Transverse colon (tissue), 4 donors: ENCODE data around the gene NOTCH3. TPM values are rescaled to one million over a fixed set of nuclear protein-coding genes. Genes with fewer than 3 reads are reported as not detected.

ENCODE experiments used
- DNase-seq: peaks from one replicate; pipeline ENCODE4 v3.0.0-alpha.2; 2019
- H3K27ac ChIP-seq, 4 donors: fragments of 200-600 bp; sonication (generic); 2 replicates each; pipeline ENCODE4 v1.5.1; 2016 to 2018; ENCODE audit warnings: inconsistent platforms in 4 of 4
- H3K27me3 ChIP-seq: fragments of 200-600 bp; sonication (generic); 2 replicates; pipeline ENCODE4 v1.5.1; 2017; ENCODE audit warnings: inconsistent platforms
- H3K36me3 ChIP-seq, 4 donors: fragments of 200-600 bp; sonication (generic); 2 replicates each; pipeline ENCODE4 v1.5.1; 2017 to 2019; ENCODE audit warnings: inconsistent platforms in 4 of 4
- H3K4me1 ChIP-seq, 4 donors: fragments of 200-600 bp; sonication (generic); 2 replicates each; pipeline ENCODE4 v1.5.1; 2017 to 2020; ENCODE audit warnings: inconsistent platforms in 4 of 4
- H3K4me3 ChIP-seq, 4 donors: fragments of 200-600 bp; sonication (generic); 1 replicate in 1 of 4; 2 replicates in 3 of 4; pipeline versions ENCODE4 v1.5.1 to v1.6.1; 2017 to 2019; ENCODE audit warnings: inconsistent platforms in 4 of 4
- H3K9me3 ChIP-seq, 2 donors: fragments of 200-600 bp; sonication (generic); 2 replicates each; pipeline ENCODE4 v1.5.1; 2017 to 2019; ENCODE audit warnings: inconsistent platforms in 2 of 2
- EP300 ChIP-seq: sonication (generic); formaldehyde crosslinking; IDR thresholded peaks from one replicate; pipeline ENCODE4 v1.6.1; 2017; ENCODE audit warnings: antibody characterized with exemption, low read depth
- POLR2A ChIP-seq: fragments of 450-650 bp; IDR thresholded peaks from one replicate; pipeline ENCODE4 v1.6.1; 2016; ENCODE audit warnings: antibody characterized with exemption, mild to moderate bottlenecking, moderate library complexity
- POLR2AphosphoS5 ChIP-seq, 3 donors: sonication (generic); formaldehyde crosslinking; IDR thresholded peaks; one replicate each; pipeline ENCODE4 v1.6.1; 2016; ENCODE audit warnings: antibody characterized with exemption in 3 of 3
- WGBS, 2 donors: methylation state at CpG; one replicate each; pipeline ENCODE4 v1.1.5; 2018; ENCODE audit warnings: low coverage in 1 of 2; 5-methylcytosine and 5-hydroxymethylcytosine counted together
- in situ Hi-C, 4 donors: fragments of 200-750 bp; cut with MboI; loops; one replicate each; pipeline versions ENCODE4 v1.15.0 to v1.15.1; 2017; ENCODE audit warnings: low sequenced_read_pairs in 3 of 4, low pct_ligation_motif_present in 1 of 4, low pct_unique_long_range_greater_than_20kb in 1 of 4
- intact Hi-C: fragments of 100-400 bp; cut with DNase I; formaldehyde crosslinking; loops from one replicate; pipeline ENCODE4 v1.15.1; 2023; ENCODE audit warnings: low total_unique reads
- total RNA-seq, 4 donors: library from RNA; depleted of rRNA; stranded (reverse); fragments of >200 nt; gene quantifications; one replicate each; pipeline ENCODE4 v1.1.0, GENCODE V29; 2016
- TF ChIP-seq, protein P1 (sequence below), 5 experiments: fragments of 200-600 bp in 3 of 5; fragments of 450-650 bp in 2 of 5; sonication (generic) in 3 of 5; IDR thresholded peaks; 1 replicate in 2 of 5; 2 replicates in 3 of 5; pipeline ENCODE4 v1.5.1; 2016 to 2017; ENCODE audit warnings: antibody characterized with exemption in 5 of 5, inconsistent platforms in 3 of 5, mild to moderate bottlenecking in 2 of 5, moderate library complexity in 1 of 5

The NOTCH3 gene
- total RNA-seq, 4 donors from 2014 or later: 2.2 to 16.3 (median 4.7) TPM

DNA sequence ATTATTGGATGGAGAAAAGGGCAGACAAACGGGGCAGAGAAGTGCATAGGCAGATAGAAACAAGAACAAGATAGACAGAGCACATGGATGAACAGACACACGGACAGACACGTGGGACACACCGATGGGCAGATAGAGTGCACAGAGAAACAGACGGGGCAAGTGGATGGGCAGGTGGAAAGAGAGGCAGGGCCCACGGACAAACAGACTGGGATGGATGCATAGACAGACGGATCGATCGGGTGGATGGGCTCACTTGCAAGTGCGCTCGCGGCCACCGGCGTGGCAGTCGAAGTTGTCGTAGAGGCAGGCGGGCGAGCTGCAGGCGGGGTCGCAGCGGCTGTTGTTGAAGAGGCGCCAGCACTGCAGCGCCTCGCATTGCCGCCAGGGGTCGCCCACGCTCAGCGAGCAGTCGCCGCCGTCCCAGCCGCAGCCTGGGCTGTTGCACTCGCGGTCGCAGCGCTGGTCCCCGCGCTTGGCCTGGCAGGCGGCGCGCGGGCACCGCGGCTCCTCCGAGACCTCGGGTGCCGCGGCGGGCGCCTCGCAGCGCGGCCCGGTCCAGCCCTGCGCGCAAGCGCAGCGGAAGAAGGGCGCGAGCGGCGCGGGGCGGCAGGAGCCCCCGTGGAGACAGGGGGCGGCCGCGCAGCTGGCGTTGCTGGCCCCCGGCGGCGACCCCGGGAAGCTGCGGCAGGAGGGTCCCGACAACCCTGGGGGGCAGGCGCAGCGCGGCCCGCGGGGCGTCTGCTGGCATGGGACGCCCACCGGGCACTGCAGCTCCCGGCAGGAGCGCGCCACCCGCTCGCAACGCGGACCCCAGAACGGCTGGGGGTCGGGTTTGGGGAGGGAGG, 23.3 kb downstream of the NOTCH3 start:
- peaks cover 8% of the 10 kb centered on the region for H3K27me3 ChIP-seq
- WGBS, 2 donors: 29 to 30% methylated on average over 4 to 40 of the region's 92 CpGs
- TF ChIP-seq POLR2A: no peak
- TF ChIP-seq, protein P1, sequence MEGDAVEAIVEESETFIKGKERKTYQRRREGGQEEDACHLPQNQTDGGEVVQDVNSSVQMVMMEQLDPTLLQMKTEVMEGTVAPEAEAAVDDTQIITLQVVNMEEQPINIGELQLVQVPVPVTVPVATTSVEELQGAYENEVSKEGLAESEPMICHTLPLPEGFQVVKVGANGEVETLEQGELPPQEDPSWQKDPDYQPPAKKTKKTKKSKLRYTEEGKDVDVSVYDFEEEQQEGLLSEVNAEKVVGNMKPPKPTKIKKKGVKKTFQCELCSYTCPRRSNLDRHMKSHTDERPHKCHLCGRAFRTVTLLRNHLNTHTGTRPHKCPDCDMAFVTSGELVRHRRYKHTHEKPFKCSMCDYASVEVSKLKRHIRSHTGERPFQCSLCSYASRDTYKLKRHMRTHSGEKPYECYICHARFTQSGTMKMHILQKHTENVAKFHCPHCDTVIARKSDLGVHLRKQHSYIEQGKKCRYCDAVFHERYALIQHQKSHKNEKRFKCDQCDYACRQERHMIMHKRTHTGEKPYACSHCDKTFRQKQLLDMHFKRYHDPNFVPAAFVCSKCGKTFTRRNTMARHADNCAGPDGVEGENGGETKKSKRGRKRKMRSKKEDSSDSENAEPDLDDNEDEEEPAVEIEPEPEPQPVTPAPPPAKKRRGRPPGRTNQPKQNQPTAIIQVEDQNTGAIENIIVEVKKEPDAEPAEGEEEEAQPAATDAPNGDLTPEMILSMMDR (IDR thresholded peaks at IDR 0.05): peak; percentile 77 to 97 (median 92)
- no peak for TF ChIP-seq EP300
- no peaks in the 10 kb centered on the region for H3K9me3 ChIP-seq
- no peaks in the 10 kb centered on the region for H3K36me3 ChIP-seq
- no peak overlapping the region for H3K27ac ChIP-seq
- peak; percentile 83 for DNase-seq
- in situ Hi-C loops (loop anchor here (5.0 to 10.0 kb wide), 2 partner anchors 377 to 380 kb away; no protein-coding TSS in a partner anchor), intact Hi-C loops (loop anchor here (2.0 to 10.0 kb wide), 2 partner anchors 77 to 379 kb away; no protein-coding TSS in a partner anchor)
- H3K4me3 ChIP-seq: peak overlapping the region in 2 of 4 donors; percentile 28 to 31
- H3K4me1 ChIP-seq: peaks cover 0 to 8% (median 6%) of the 10 kb centered on the region in 4 donors

DNA sequence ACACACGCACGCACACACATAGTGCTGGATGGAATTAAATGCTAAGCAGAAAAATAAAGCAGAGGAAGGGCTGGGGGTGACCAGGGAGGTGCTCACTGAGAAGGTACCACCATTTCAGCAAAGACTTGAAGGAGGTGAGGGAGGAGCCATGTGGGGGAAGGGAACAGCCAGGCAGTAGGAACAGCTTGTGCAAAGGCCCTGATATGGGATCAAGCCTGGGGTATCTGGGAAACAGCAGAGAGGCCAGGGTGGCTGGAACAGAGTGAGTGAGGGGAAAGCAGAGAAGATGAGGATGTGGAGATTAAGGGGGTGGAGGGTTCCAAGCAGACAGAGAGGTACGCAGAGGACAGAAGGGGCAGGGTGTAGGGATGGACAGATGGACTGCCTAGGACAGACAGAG, 25.2 kb downstream of the NOTCH3 start:
- H3K36me3 ChIP-seq: no peaks in the 10 kb centered on the region
- WGBS, 2 donors: 100% methylated on average over 2 to 3 of the region's 3 CpGs
- TF ChIP-seq EP300: no peak
- no peak for TF ChIP-seq POLR2A
- TF ChIP-seq, protein P1 (IDR thresholded peaks at IDR 0.05): no peak
- TF ChIP-seq POLR2AphosphoS5 (IDR thresholded peaks at IDR 0.05): no peak
- peaks cover 8% of the 10 kb centered on the region for H3K27me3 ChIP-seq
- in situ Hi-C loops: loop anchor here (5.0 to 10.0 kb wide), 2 partner anchors 379 to 382 kb away; no protein-coding TSS in a partner anchor
- H3K27ac ChIP-seq: no peak overlapping the region
- no peaks in the 10 kb centered on the region for H3K9me3 ChIP-seq
- peaks cover 0 to 8% (median 5%) of the 10 kb centered on the region in 4 donors for H3K4me1 ChIP-seq
- H3K4me3 ChIP-seq: no peak overlapping the region
- DNase-seq: no peak
- intact Hi-C loops: loop anchor here (2.0 to 10.0 kb wide), 2 partner anchors 79 to 381 kb away; no protein-coding TSS in a partner anchor

DNA sequence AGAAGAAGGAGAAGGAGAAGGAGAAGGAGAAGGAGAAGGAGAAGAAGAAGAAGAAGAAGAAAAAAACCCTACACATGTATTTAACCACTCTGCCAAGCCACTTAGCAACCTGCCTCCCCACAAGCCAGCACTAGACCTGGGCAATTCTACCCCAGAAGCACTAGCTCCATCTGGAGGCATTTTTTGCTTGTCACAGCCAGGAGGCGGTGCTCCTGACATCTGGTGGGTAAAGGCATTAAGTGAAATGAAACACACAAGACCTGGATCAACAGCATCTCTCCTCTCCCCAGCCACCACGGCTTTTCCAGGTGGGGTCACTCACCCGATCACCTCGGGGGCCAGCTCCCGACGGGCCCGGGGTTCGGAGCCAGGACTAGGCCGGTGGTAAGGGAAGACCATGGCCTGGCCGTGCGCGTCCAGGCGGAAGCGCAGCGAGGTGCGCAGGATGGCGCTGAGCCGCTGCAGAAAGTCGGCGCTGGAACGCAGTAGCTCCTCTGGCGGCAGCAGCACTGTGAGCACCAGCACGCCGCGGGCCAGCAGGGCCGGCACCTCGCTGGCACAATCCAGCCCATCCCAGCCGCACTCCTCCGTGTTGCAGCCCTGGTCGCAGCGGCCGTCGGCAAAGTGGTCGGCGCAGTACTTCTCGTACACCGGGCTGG, 26.9 kb downstream of the NOTCH3 start:
- intact Hi-C loops: loop anchor here (10.0 kb wide), 1 partner anchor 81 kb away; no protein-coding TSS in a partner anchor
- Histone ChIP-seq H3K4me1 (peaks cover 0 to 8% (median 5%) of the 10 kb centered on the region in 4 donors), H3K27me3 (peaks cover 8% of the 10 kb centered on the region), H3K9me3 (no peaks in the 10 kb centered on the region), H3K36me3 (no peaks in the 10 kb centered on the region), H3K27ac (no peak overlapping the region), H3K4me3 (no peak overlapping the region)
- WGBS, 2 donors: 94% methylated on average over 37 of the region's 37 CpGs; no CpG with 5 or more reads in 1 of the 2 donors
- no peak for DNase-seq
- in situ Hi-C loops: loop anchor here in 2 of 4 donors (10.0 kb wide), 1 partner anchor 381 kb away; no protein-coding TSS in a partner anchor
- no peak for TF ChIP-seq POLR2AphosphoS5 (IDR thresholded peaks at IDR 0.05)
- no peak for TF ChIP-seq POLR2A
- no peak for TF ChIP-seq EP300
- TF ChIP-seq, protein P1 (IDR thresholded peaks at IDR 0.05): no peak

DNA sequence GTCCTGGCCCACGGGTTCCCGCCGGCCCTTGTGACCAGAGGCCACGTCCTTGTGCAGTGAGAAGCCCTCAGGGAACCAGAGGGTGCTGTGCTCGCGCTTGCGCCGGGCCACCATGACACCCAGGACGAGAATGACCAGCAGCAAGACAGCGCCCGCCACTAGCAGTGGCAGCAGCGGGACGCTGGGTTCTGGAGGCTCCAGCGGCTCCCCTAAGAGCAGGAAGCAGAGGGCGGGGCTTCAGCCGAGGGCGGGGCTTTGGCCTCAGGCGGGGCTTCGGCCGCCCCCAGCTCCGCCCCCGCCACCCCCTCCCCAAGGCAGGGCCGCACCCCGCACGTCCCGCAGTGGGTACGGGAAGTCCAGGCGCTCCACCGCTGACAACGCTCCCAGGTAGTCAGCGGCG, 30.4 kb downstream of the NOTCH3 start:
- H3K27ac ChIP-seq: no peak overlapping the region
- intact Hi-C loops (loop anchor here (10.0 kb wide), 1 partner anchor 84 kb away; no protein-coding TSS in a partner anchor), in situ Hi-C loops (loop anchor here in 2 of 4 donors (10.0 kb wide), 1 partner anchor 384 kb away; no protein-coding TSS in a partner anchor)
- TF ChIP-seq EP300 (no peak), POLR2A (no peak), POLR2AphosphoS5 (IDR thresholded peaks at IDR 0.05) (no peak)
- TF ChIP-seq, protein P1 (IDR thresholded peaks at IDR 0.05): no peak
- no peak overlapping the region for H3K4me3 ChIP-seq
- peaks cover 3 to 8% of the 10 kb centered on the region in 2 donors for H3K9me3 ChIP-seq
- no peak for DNase-seq
- 94% methylated on average over 26 of the region's 32 CpGs; no CpG with 5 or more reads in 1 of the 2 donors for WGBS, 2 donors
- H3K27me3 ChIP-seq: no peaks in the 10 kb centered on the region
- no peaks in the 10 kb centered on the region for H3K4me1 ChIP-seq
- no peaks in the 10 kb centered on the region for H3K36me3 ChIP-seq
